Type B pancreatic cell (in vitro differentiated cells): Measurements from ENCODE around the gene GRID2. TPM values are rescaled to one million over a fixed set of nuclear protein-coding genes. Genes with fewer than 3 reads are reported as not detected.

Source experiments
- DNase-seq: peaks from one replicate; pipeline ENCODE4 v3.0.0; 2021; ENCODE audit warnings: mixed read lengths; ENCODE audit not compliant: unreplicated experiment; ENCODE audit errors: extremely low spot score
- H3K27ac Mint-ChIP-seq: 2 replicates; pipeline ENCODE4 v1.8.0; 2021; ENCODE audit warnings: mild to moderate bottlenecking, mixed read lengths
- H3K27me3 Mint-ChIP-seq: 2 replicates; pipeline ENCODE4 v1.8.0; 2021; ENCODE audit warnings: mixed read lengths
- H3K36me3 Mint-ChIP-seq: 2 replicates; pipeline ENCODE4 v1.8.0; 2021; ENCODE audit warnings: mixed read lengths
- H3K4me1 Mint-ChIP-seq: one replicate; pipeline ENCODE4 v1.8.0; 2021; ENCODE audit warnings: mixed read lengths; ENCODE audit not compliant: unreplicated experiment
- H3K4me3 Mint-ChIP-seq: 2 replicates; pipeline ENCODE4 v1.8.0; 2021; ENCODE audit warnings: mild to moderate bottlenecking, mixed read lengths
- H3K9me3 Mint-ChIP-seq: 2 replicates; pipeline ENCODE4 v1.8.0; 2021; ENCODE audit warnings: mixed read lengths
- total RNA-seq: library from RNA; stranded (reverse); gene quantifications from 2 replicates; pipeline ENCODE4 v1.2.1, GENCODE V29; 2021; ENCODE audit warnings: low replicate concordance
- TF ChIP-seq, protein P1 (sequence below): fragments of 200-600 bp; sonication (generic); conservative IDR thresholded peaks from 2 replicates; pipeline ENCODE4 v1.5.0; 2021; ENCODE audit warnings: antibody characterized with exemption, mild to moderate bottlenecking

Gene GRID2
- total RNA-seq, 1 donor from 2014 or later, result 1.7 TPM

DNA sequence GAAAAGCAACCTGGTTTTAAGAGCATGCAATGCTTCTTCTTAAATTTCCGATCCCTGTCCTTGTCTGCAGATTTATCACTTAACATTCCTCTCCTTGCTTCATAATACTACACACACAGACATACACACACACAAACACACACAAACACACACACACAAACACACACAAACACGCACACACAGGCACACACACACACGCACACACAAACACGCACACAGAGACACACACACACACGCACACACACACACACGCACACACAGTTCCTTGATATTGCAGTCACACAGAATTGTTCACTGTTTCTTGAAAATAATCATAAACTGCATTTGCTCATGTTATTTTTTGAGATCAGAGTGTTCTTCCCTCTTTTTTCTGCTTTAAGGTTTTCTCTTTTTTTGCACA is 1066.5 kb downstream of the GRID2 start:
- H3K27me3 Mint-ChIP-seq, result no peaks in the 10 kb centered on the region
- no peak overlapping the region for H3K27ac Mint-ChIP-seq
- TF ChIP-seq, protein P1, sequence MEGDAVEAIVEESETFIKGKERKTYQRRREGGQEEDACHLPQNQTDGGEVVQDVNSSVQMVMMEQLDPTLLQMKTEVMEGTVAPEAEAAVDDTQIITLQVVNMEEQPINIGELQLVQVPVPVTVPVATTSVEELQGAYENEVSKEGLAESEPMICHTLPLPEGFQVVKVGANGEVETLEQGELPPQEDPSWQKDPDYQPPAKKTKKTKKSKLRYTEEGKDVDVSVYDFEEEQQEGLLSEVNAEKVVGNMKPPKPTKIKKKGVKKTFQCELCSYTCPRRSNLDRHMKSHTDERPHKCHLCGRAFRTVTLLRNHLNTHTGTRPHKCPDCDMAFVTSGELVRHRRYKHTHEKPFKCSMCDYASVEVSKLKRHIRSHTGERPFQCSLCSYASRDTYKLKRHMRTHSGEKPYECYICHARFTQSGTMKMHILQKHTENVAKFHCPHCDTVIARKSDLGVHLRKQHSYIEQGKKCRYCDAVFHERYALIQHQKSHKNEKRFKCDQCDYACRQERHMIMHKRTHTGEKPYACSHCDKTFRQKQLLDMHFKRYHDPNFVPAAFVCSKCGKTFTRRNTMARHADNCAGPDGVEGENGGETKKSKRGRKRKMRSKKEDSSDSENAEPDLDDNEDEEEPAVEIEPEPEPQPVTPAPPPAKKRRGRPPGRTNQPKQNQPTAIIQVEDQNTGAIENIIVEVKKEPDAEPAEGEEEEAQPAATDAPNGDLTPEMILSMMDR, result no peak
- H3K4me1 Mint-ChIP-seq, result no peaks in the 10 kb centered on the region
- H3K36me3 Mint-ChIP-seq, result no peaks in the 10 kb centered on the region
- no peak for DNase-seq
- no peaks in the 10 kb centered on the region for H3K9me3 Mint-ChIP-seq
- H3K4me3 Mint-ChIP-seq, result no peak overlapping the region

DNA sequence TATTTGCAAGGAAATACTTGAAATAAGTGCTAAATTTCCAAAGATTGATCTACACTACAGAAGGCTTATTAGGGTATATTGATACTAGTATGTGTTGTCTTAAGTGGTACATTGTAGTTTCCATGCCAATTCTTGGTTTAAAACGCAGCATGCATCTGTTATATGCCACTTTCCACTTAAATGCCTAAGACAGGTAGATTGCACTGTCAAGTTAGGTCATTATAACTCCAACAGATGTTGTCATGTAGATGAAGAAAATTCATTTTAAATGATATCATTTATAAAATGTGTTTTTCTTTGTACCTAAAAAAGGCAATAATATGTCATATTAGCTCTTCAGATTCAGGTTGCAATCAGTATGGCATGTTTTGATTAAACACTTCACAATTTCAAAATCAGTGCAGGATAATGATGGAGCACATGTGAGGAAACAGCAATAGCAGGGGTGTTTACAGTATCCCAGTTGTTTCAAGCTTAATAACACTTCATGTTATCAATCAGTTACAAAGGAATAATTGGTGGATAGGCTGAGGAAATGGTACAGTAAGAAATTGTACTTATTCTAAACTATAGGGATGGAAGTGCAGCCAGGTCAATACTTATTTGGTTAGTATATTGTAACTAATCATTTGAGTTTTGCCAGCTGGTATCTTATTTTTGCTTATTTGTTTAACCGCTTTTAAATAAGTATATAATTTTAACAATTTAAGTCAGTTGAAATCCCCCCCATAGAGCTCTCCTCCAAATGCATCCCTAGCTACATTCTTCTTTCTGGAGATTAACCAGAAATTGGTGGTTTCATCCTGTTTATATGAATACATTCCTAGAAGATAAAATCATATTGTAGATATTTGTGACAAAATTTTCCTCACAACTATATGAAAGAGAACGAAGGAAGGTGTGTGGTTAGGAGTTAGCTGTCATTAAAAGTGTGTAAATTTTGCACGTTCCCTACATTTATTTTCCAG is 1070.4 kb downstream of the GRID2 start:
- no peaks in the 10 kb centered on the region for H3K9me3 Mint-ChIP-seq
- peaks cover 3% of the 10 kb centered on the region for H3K27me3 Mint-ChIP-seq
- no peak for DNase-seq

DNA sequence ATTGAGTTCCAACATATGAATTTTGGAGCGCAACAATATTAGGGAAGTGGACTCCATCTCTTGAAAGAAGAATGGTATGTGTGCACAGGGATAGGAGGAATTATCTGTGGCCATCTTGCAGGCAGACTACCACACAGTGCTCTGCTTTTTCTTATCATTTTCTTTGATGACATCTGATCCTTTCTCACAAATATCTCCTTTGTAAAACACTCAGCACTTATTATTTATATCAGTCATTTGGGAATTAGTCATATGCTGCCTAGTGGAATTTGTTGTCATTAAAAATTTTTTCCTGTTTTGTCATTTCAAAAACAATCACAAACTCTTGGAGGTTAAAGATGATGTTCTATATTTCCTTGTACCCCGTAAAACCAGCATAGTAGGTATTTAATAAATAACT is 1080.5 kb downstream of the GRID2 start:
- H3K9me3 Mint-ChIP-seq, result peaks cover 6% of the 10 kb centered on the region
- no peaks in the 10 kb centered on the region for H3K4me1 Mint-ChIP-seq
- DNase-seq, result no peak
- no peaks in the 10 kb centered on the region for H3K36me3 Mint-ChIP-seq
- H3K27me3 Mint-ChIP-seq, result no peaks in the 10 kb centered on the region
- no peak overlapping the region for H3K4me3 Mint-ChIP-seq
- H3K27ac Mint-ChIP-seq, result no peak overlapping the region
- TF ChIP-seq, protein P1, result no peak

More for the DNA sequence above, 1070.4 kb downstream of the GRID2 start:
- TF ChIP-seq, protein P1, result no peak
- no peak overlapping the region for H3K4me3 Mint-ChIP-seq
- H3K36me3 Mint-ChIP-seq, result no peaks in the 10 kb centered on the region
- peaks cover 7% of the 10 kb centered on the region for H3K4me1 Mint-ChIP-seq
- H3K27ac Mint-ChIP-seq, result no peak overlapping the region

DNA sequence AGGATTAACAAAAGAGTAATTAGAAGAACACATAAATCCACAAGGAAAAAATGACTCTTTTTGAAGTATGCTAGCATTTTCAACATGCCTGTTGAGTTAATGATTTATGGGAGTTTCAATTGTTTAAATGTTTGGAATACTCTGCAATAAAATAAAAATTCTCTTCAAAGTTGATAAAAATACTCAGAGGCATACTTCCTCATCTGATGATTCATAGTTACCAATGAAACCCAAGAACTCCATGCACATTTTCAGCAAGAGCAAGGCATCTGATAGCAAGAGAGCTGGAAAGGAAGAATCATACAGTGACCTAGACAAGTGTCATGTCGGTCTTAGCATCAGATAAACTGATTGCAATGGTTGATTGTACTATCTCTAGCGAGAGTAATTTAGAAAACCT is 1081.1 kb downstream of the GRID2 start:
- H3K9me3 Mint-ChIP-seq, result peaks cover 4% of the 10 kb centered on the region
- no peaks in the 10 kb centered on the region for H3K4me1 Mint-ChIP-seq
- no peak overlapping the region for H3K4me3 Mint-ChIP-seq
- H3K36me3 Mint-ChIP-seq, result no peaks in the 10 kb centered on the region
- no peak for DNase-seq
- H3K27ac Mint-ChIP-seq, result no peak overlapping the region
- H3K27me3 Mint-ChIP-seq, result no peaks in the 10 kb centered on the region
- TF ChIP-seq, protein P1, result no peak

DNA sequence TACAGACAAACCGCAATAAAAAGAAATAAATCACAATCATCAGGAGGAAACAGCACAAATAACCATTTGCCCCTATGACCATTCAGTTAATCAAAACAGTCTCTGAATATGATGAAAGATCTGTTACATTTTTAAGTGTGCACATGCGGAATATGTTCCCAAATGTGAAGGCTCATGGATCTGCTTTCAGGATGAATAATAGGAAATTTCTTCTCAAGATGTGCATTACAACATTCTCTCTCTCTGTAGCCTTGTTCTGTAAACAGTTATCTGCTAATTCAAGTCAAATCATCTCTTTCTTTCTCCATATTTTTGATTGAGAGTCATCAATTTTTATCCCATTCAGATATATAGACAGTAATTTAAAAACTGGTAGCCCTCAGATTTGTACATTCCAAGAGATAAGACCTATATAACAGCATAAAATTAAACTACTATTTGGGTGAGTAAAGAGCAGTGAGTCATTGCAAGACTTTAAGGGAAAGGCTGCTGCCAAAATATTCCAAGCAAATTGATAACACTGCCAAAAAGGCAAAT is 1090.8 kb downstream of the GRID2 start:
- no peak overlapping the region for H3K4me3 Mint-ChIP-seq
- DNase-seq, result no peak
- TF ChIP-seq, protein P1, result no peak
- no peaks in the 10 kb centered on the region for H3K27me3 Mint-ChIP-seq
- H3K27ac Mint-ChIP-seq, result no peak overlapping the region
- no peaks in the 10 kb centered on the region for H3K9me3 Mint-ChIP-seq
- no peaks in the 10 kb centered on the region for H3K4me1 Mint-ChIP-seq
- no peaks in the 10 kb centered on the region for H3K36me3 Mint-ChIP-seq
